Fibroblast of the conjunctiva (primary cell): ENCODE measurements around the gene PIEZO2.
"Not testable (repeated sequence)": the region's sequence is repeated elsewhere in the genome, so short reads cannot be mapped to it uniquely, and the experiment has no call there.

Source experiments
- DNase-seq: peaks from one replicate; pipeline ENCODE4 v3.0.0-alpha.2; 2010; ENCODE audit warnings: low read depth

PIEZO2 gene

GRCh38 chr18:11148680-11149440 is 509 bp downstream of the PIEZO2 start:
- no peak for DNase-seq

GRCh38 chr18:11147962-11148679 is 1.2 kb downstream of the PIEZO2 start:
- DNase-seq = no peak

- DNase-seq = no peak
These were observed 1.9 kb downstream of the PIEZO2 start for GRCh38 chr18:11147371-11147951.

- no peak for DNase-seq
These were observed 2.4 kb downstream of the PIEZO2 start for GRCh38 chr18:11146947-11147345.

- no peak for DNase-seq
These were observed 3.0 kb downstream of the PIEZO2 start for GRCh38 chr18:11146238-11146946.

GRCh38 chr18:11145413-11146191 is 3.8 kb downstream of the PIEZO2 start:
- no peak for DNase-seq

GRCh38 chr18:11137400-11137799 is 12.0 kb downstream of the PIEZO2 start:
- no peak for DNase-seq

- no peak for DNase-seq
These were observed 13.1 kb downstream of the PIEZO2 start for GRCh38 chr18:11136241-11136640.

GRCh38 chr18:11134940-11135339 is 14.4 kb downstream of the PIEZO2 start:
- no peak for DNase-seq

GRCh38 chr18:11129059-11129458 is 20.3 kb downstream of the PIEZO2 start:
- not testable (repeated sequence) for DNase-seq

GRCh38 chr18:11125492-11126315 is 23.7 kb downstream of the PIEZO2 start:
- DNase-seq = no peak

- DNase-seq = no peak
These were observed 25.3 kb downstream of the PIEZO2 start for GRCh38 chr18:11124054-11124453.

GRCh38 chr18:11121443-11121849 is 27.9 kb downstream of the PIEZO2 start:
- DNase-seq = no peak

- no peak for DNase-seq
These were observed 29.3 kb downstream of the PIEZO2 start for GRCh38 chr18:11119959-11120587.

GRCh38 chr18:11119550-11119949 is 29.8 kb downstream of the PIEZO2 start:
- no peak for DNase-seq

GRCh38 chr18:11118051-11118766 is 31.2 kb downstream of the PIEZO2 start:
- no peak for DNase-seq

- no peak for DNase-seq
These were observed 34.1 kb downstream of the PIEZO2 start for GRCh38 chr18:11115276-11115675.

- no peak for DNase-seq
These were observed 34.7 kb downstream of the PIEZO2 start for GRCh38 chr18:11114653-11115052.

- DNase-seq = no peak
These were observed 35.4 kb downstream of the PIEZO2 start for GRCh38 chr18:11113937-11114336.
